CD14-positive monocyte (primary cell): ENCODE data around the gene PCDH15. TPM values are rescaled to one million over a fixed set of nuclear protein-coding genes. Genes with fewer than 3 reads are reported as not detected.

Experiments used
- DNase-seq, 3 donors: peaks; one replicate each; pipeline ENCODE4 v3.0.0-alpha.2; 2011 to 2022
- H2AFZ ChIP-seq: 2 replicates; pipeline ENCODE4 v1.6.0; 2012; ENCODE audit warnings: mild to moderate bottlenecking, low read depth, low read length, inconsistent platforms; ENCODE audit not compliant: insufficient read depth, poor library complexity, severe bottlenecking
- H3K27ac ChIP-seq, 2 donors: 1 replicate in 1 of 2; 2 replicates in 1 of 2; pipeline ENCODE4 v1.5.1; 2012 to 2013; ENCODE audit warnings: low read length in 2 of 2, control low read depth in 1 of 2, inconsistent platforms in 1 of 2, low read depth in 1 of 2, mild to moderate bottlenecking in 1 of 2
- H3K27me3 ChIP-seq, 2 donors: one replicate each; pipeline versions ENCODE4 v1.6.0 to v1.6.1; 2011 to 2013; ENCODE audit warnings: low read length in 2 of 2; ENCODE audit not compliant: control insufficient read depth in 2 of 2, insufficient read depth in 2 of 2
- H3K36me3 ChIP-seq, 2 donors: replicated peaks in 1 of 2; 1 replicate in 1 of 2; 2 replicates in 1 of 2; pipeline versions ENCODE4 v1.5.1 to v1.6.1; 2012 to 2013; ENCODE audit warnings: low read length in 2 of 2, control low read depth in 1 of 2, inconsistent platforms in 1 of 2, mild to moderate bottlenecking in 1 of 2; ENCODE audit not compliant: insufficient read depth in 2 of 2, control insufficient read depth in 1 of 2
- H3K4me1 ChIP-seq, 2 donors: 1 replicate in 1 of 2; 2 replicates in 1 of 2; pipeline versions ENCODE4 v1.5.1 to v1.6.1; 2012 to 2013; ENCODE audit warnings: low read length in 2 of 2, control low read depth in 1 of 2, inconsistent platforms in 1 of 2, mild to moderate bottlenecking in 1 of 2, moderate library complexity in 1 of 2; ENCODE audit not compliant: insufficient read depth in 2 of 2, control insufficient read depth in 1 of 2
- H3K4me2 ChIP-seq: replicated peaks from 2 replicates; pipeline ENCODE3; 2012; ENCODE audit warnings: low read length, moderate library complexity, mild to moderate bottlenecking; ENCODE audit not compliant: poor library complexity, severe bottlenecking; ENCODE audit errors: extremely low read depth
- H3K4me3 ChIP-seq, 3 experiments: fragments of 200-600 bp in 1 of 3; sonication (generic) in 1 of 3; replicated peaks in 1 of 3; 1 replicate in 2 of 3; 2 replicates in 1 of 3; pipeline ENCODE4 v1.5.1; 2011 to 2013; ENCODE audit warnings: low read length in 3 of 3, mild to moderate bottlenecking in 3 of 3, control low read depth in 2 of 3, low read depth in 2 of 3, inconsistent platforms in 1 of 3, moderate library complexity in 1 of 3
- H3K79me2 ChIP-seq: 2 replicates; pipeline ENCODE4 v1.6.0; 2012; ENCODE audit warnings: mild to moderate bottlenecking, control low read depth, inconsistent platforms, low read length, moderate library complexity; ENCODE audit not compliant: insufficient read depth
- H3K9ac ChIP-seq: 2 replicates; pipeline ENCODE4 v1.6.0; 2017; ENCODE audit warnings: low read length, mild to moderate bottlenecking; ENCODE audit not compliant: insufficient read depth, poor library complexity, severe bottlenecking
- H3K9me3 ChIP-seq, 2 donors: replicated peaks in 1 of 2; 1 replicate in 1 of 2; 2 replicates in 1 of 2; pipeline versions ENCODE4 v1.5.1 to v1.6.1; 2012 to 2013; ENCODE audit warnings: low read length in 2 of 2, control low read depth in 1 of 2; ENCODE audit not compliant: control insufficient read depth in 1 of 2, insufficient read depth in 1 of 2
- H4K20me1 ChIP-seq: 2 replicates; pipeline ENCODE4 v1.6.0; 2012; ENCODE audit warnings: mild to moderate bottlenecking, low read length, control low read depth, moderate library complexity; ENCODE audit not compliant: insufficient read depth
- H3K27ac Mint-ChIP-seq, 7 donors: one replicate each; pipeline ENCODE4 v1.8.0; 2020; ENCODE audit warnings: mild to moderate bottlenecking in 7 of 7, mixed read lengths in 7 of 7, moderate library complexity in 6 of 7, inconsistent platforms in 2 of 7
- H3K27me3 Mint-ChIP-seq, 3 donors: one replicate each; pipeline ENCODE4 v1.8.0; 2021 to 2022; ENCODE audit warnings: low read depth in 3 of 3, mild to moderate bottlenecking in 3 of 3, mixed read lengths in 3 of 3, moderate library complexity in 3 of 3, inconsistent platforms in 1 of 3
- H3K36me3 Mint-ChIP-seq, 2 donors: one replicate each; pipeline ENCODE4 v1.8.0; 2020; ENCODE audit warnings: mixed read lengths in 2 of 2, inconsistent platforms in 1 of 2, mild to moderate bottlenecking in 1 of 2
- H3K4me1 Mint-ChIP-seq: one replicate; pipeline ENCODE4 v1.8.0; 2020; ENCODE audit warnings: mild to moderate bottlenecking, mixed read lengths
- H3K4me3 Mint-ChIP-seq, 2 donors: one replicate each; pipeline ENCODE4 v1.8.0; 2020; ENCODE audit warnings: mild to moderate bottlenecking in 2 of 2, mixed read lengths in 2 of 2, moderate library complexity in 1 of 2
- H3K9me3 Mint-ChIP-seq, 7 donors: one replicate each; pipeline ENCODE4 v1.8.0; 2020 to 2022; ENCODE audit warnings: mixed read lengths in 7 of 7, mild to moderate bottlenecking in 6 of 7, moderate library complexity in 6 of 7, inconsistent platforms in 2 of 7
- WGBS: methylation state at CpG from one replicate; pipeline ENCODE4 v1.1.5; 2013; ENCODE audit warnings: missing lambda C conversion rate; ENCODE audit not compliant: insufficient coverage; 5-methylcytosine and 5-hydroxymethylcytosine counted together
- intact Hi-C, 2 donors: fragments of 100-400 bp; cut with micrococcal nuclease; formaldehyde crosslinking; loops; one replicate each; pipeline versions ENCODE4 v1.15.0 to v1.15.1; 2023
- polyA plus RNA-seq, 3 donors: library from polyadenylated mRNA; depleted of rRNA in 1 of 3; unstranded in 2 of 3; stranded (reverse) in 1 of 3; fragments of 300-500 nt in 2 of 3; fragments of >200 nt in 1 of 3; fragmentation: Illumina TruSeq in 2 of 3; gene quantifications; 1 replicate in 2 of 3; 2 replicates in 1 of 3; pipeline ENCODE4 v1.2.3, GENCODE V29; 2012 to 2021
- TF ChIP-seq, protein P1 (sequence below): fragments of 200-600 bp; IDR thresholded peaks from one replicate; pipeline ENCODE4 v1.8.0; 2022; ENCODE audit warnings: antibody characterized with exemption, mild to moderate bottlenecking

PCDH15 gene
- polyA plus RNA-seq, 3 donors = not detected

- WGBS = 83% methylated on average over 1 of the region's 2 CpGs
- Histone ChIP-seq H3K4me3 (no peak overlapping the region), H3K9ac (no peak overlapping the region), H3K9me3 (peaks cover 6 to 7% of the 10 kb centered on the region in 2 donors), H3K36me3 (no peaks in the 10 kb centered on the region), H3K4me2 (no peak overlapping the region), H3K27ac (no peak overlapping the region), H2AFZ (no peak overlapping the region), H3K4me1 (no peaks in the 10 kb centered on the region), H3K27me3 (no peaks in the 10 kb centered on the region), H4K20me1 (no peaks in the 10 kb centered on the region), H3K79me2 (no peaks in the 10 kb centered on the region)
- intact Hi-C loops = no loop called here
- TF ChIP-seq, protein P1, sequence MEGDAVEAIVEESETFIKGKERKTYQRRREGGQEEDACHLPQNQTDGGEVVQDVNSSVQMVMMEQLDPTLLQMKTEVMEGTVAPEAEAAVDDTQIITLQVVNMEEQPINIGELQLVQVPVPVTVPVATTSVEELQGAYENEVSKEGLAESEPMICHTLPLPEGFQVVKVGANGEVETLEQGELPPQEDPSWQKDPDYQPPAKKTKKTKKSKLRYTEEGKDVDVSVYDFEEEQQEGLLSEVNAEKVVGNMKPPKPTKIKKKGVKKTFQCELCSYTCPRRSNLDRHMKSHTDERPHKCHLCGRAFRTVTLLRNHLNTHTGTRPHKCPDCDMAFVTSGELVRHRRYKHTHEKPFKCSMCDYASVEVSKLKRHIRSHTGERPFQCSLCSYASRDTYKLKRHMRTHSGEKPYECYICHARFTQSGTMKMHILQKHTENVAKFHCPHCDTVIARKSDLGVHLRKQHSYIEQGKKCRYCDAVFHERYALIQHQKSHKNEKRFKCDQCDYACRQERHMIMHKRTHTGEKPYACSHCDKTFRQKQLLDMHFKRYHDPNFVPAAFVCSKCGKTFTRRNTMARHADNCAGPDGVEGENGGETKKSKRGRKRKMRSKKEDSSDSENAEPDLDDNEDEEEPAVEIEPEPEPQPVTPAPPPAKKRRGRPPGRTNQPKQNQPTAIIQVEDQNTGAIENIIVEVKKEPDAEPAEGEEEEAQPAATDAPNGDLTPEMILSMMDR = no peak
- Mint-ChIP-seq H3K27me3 (no peaks in the 10 kb centered on the region), H3K27ac (no peak overlapping the region), H3K9me3 (peaks cover 0 to 10% (median 4%) of the 10 kb centered on the region in 7 donors), H3K36me3 (no peaks in the 10 kb centered on the region), H3K4me1 (no peaks in the 10 kb centered on the region), H3K4me3 (no peak overlapping the region)
- DNase-seq = no peak
Observed at GRCh38 chr10:54137396-54137795, 663.6 kb downstream of the PCDH15 start.

- no peak overlapping the region for H3K27ac Mint-ChIP-seq
- H3K27me3 Mint-ChIP-seq = no peaks in the 10 kb centered on the region
- H3K36me3 ChIP-seq = no peaks in the 10 kb centered on the region
- TF ChIP-seq, protein P1 = no peak
- DNase-seq = no peak
- no peak overlapping the region for H3K27ac ChIP-seq
- H3K9me3 ChIP-seq = no peaks in the 10 kb centered on the region
- no peak overlapping the region for H3K4me3 Mint-ChIP-seq
- no peaks in the 10 kb centered on the region for H4K20me1 ChIP-seq
- H3K36me3 Mint-ChIP-seq = no peaks in the 10 kb centered on the region
- H3K4me3 ChIP-seq = no peak overlapping the region
- H3K9me3 Mint-ChIP-seq = peaks cover 0 to 2% (median 0%) of the 10 kb centered on the region in 7 donors
- no peak overlapping the region for H3K9ac ChIP-seq
- no peaks in the 10 kb centered on the region for H3K4me1 ChIP-seq
- no CpG with 5 or more reads among the region's 3 CpGs for WGBS
- H3K27me3 ChIP-seq = no peaks in the 10 kb centered on the region
- H3K4me2 ChIP-seq = no peak overlapping the region
- no peaks in the 10 kb centered on the region for H3K4me1 Mint-ChIP-seq
- intact Hi-C loops = no loop called here
- H3K79me2 ChIP-seq = no peaks in the 10 kb centered on the region
- no peak overlapping the region for H2AFZ ChIP-seq
Observed at GRCh38 chr10:54133203-54133602, 667.8 kb downstream of the PCDH15 start.
